DOHH2 (cell line): ENCODE data around the gene XRCC5.

ENCODE experiments used
- CTCF ChIP-seq: fragments of 200-600 bp; sonication (generic); IDR thresholded peaks from one replicate; pipeline ENCODE4 v1.5.1; 2014; ENCODE audit warnings: antibody characterized with exemption, mild to moderate bottlenecking, low read depth, low read length; ENCODE audit not compliant: poor library complexity, severe bottlenecking
- EZH2phosphoT487 ChIP-seq: fragments of 200-600 bp; sonication (generic); IDR thresholded peaks from 2 replicates; pipeline ENCODE4 v1.6.1; 2017; ENCODE audit warnings: borderline replicate concordance, mild to moderate bottlenecking, antibody characterized with exemption, low read length, moderate library complexity, mixed read lengths

- no peak for TF ChIP-seq EZH2phosphoT487
- TF ChIP-seq CTCF: no peak
These were observed 56.6 kb downstream of the XRCC5 start for GRCh38 chr2:216165711-216166110.
